H1 (cell line): ENCODE measurements around the gene PGP. TPM values are rescaled to one million over a fixed set of nuclear protein-coding genes. Genes with fewer than 3 reads are reported as not detected.
A peak's percentile ranks its signal among the peaks of the same experiment; 100 is the strongest.

Experiments
- CTCF ChIA-PET: fragments of 300-600 bp; sonication (Branson Sonifier 250); formaldehyde crosslinking; loops from one replicate; lab custom pipeline; 2021; ENCODE audit not compliant: partially characterized antibody; lab: Charles Lee
- POLR2A ChIA-PET: fragments of 300-600 bp; sonication (Branson Sonifier 250); formaldehyde crosslinking; loops from one replicate; lab custom pipeline; 2021; ENCODE audit warnings: inconsistent platforms; ENCODE audit not compliant: partially characterized antibody; lab: Charles Lee
- DNase-seq, 2 experiments: peaks; one replicate each; pipeline versions ENCODE4 v3.0.0 to v3.0.0-alpha.2; 2010 to 2022; ENCODE audit warnings: low spot score in 2 of 2, low read depth in 1 of 2, mixed read lengths in 1 of 2
- FAIRE-seq: peaks from 2 replicates; lab custom pipeline; 2011; peaks lifted over from hg19 to GRCh38; lab: Jason Lieb, UNC
- H2AFZ ChIP-seq: 2 replicates; pipeline ENCODE4 v1.8.1; 2012; ENCODE audit warnings: low read length, inconsistent platforms
- H2AK5ac ChIP-seq: 2 replicates; pipeline ENCODE4 v1.6.1; 2013; ENCODE audit warnings: low read depth, low read length
- H2BK120ac ChIP-seq: replicated peaks from 2 replicates; pipeline ENCODE3; 2013; ENCODE audit warnings: low read depth, low read length, inconsistent platforms
- H2BK12ac ChIP-seq: 2 replicates; pipeline ENCODE4 v1.6.1; 2013; ENCODE audit warnings: low read depth, low read length
- H2BK15ac ChIP-seq: 2 replicates; pipeline ENCODE4 v1.6.1; 2013; ENCODE audit warnings: low read length
- H2BK20ac ChIP-seq: 2 replicates; pipeline ENCODE4 v1.6.1; 2013; ENCODE audit warnings: low read length
- H2BK5ac ChIP-seq: 2 replicates; pipeline ENCODE4 v1.6.1; 2013; ENCODE audit warnings: low read depth, low read length
- H3K14ac ChIP-seq: 2 replicates; pipeline ENCODE4 v1.6.1; 2013; ENCODE audit warnings: inconsistent platforms; ENCODE audit not compliant: insufficient read length
- H3K18ac ChIP-seq: 2 replicates; pipeline ENCODE4 v1.6.1; 2013; ENCODE audit warnings: low read length; ENCODE audit errors: extremely low read depth
- H3K23ac ChIP-seq: 2 replicates; pipeline ENCODE4 v1.6.1; 2013; ENCODE audit warnings: inconsistent platforms; ENCODE audit not compliant: insufficient read length
- H3K23me2 ChIP-seq: 2 replicates; pipeline ENCODE4 v1.6.1; 2013; ENCODE audit warnings: low read depth, low read length
- H3K27ac ChIP-seq: 2 replicates; pipeline ENCODE4 v1.6.1; 2011; ENCODE audit warnings: low read depth, low read length, inconsistent platforms
- H3K27me3 ChIP-seq, 4 experiments: replicated peaks in 1 of 4; 1 replicate in 1 of 4; 2 replicates in 3 of 4; pipeline versions ENCODE4 v1.6.1 to v1.8.1; 2011 to 2013; ENCODE audit warnings: low read length in 3 of 4, mild to moderate bottlenecking in 3 of 4, inconsistent platforms in 2 of 4, mixed read lengths in 2 of 4, moderate library complexity in 1 of 4; ENCODE audit not compliant: control insufficient read depth in 3 of 4, insufficient read depth in 3 of 4; ENCODE audit errors: extremely low read depth in 1 of 4
- H3K36me3 ChIP-seq, 4 experiments: 2 replicates each; pipeline versions ENCODE4 v1.6.1 to v1.8.1; 2011 to 2013; ENCODE audit warnings: mild to moderate bottlenecking in 4 of 4, low read length in 3 of 4, moderate library complexity in 2 of 4, control low read depth in 1 of 4, inconsistent platforms in 1 of 4; ENCODE audit not compliant: insufficient read depth in 4 of 4, control insufficient read depth in 2 of 4
- H3K4ac ChIP-seq: replicated peaks from 2 replicates; pipeline ENCODE3; 2013; ENCODE audit warnings: low read length, low read depth, mixed read lengths, inconsistent platforms; ENCODE audit not compliant: insufficient read length
- H3K4me1 ChIP-seq, 4 experiments: replicated peaks in 1 of 4; 1 replicate in 1 of 4; 2 replicates in 3 of 4; pipeline versions ENCODE4 v1.6.1 to v1.8.1; 2011 to 2013; ENCODE audit warnings: low read length in 3 of 4, inconsistent platforms in 2 of 4, mixed read lengths in 1 of 4; ENCODE audit not compliant: insufficient read depth in 4 of 4, control insufficient read depth in 3 of 4
- H3K4me2 ChIP-seq, 2 experiments: 2 replicates each; pipeline versions ENCODE4 v1.6.1 to v1.8.1; 2011 to 2013; ENCODE audit warnings: low read depth in 2 of 2, low read length in 2 of 2, control low read depth in 1 of 2, inconsistent platforms in 1 of 2, mild to moderate bottlenecking in 1 of 2; ENCODE audit not compliant: insufficient read depth in 1 of 2
- H3K4me3 ChIP-seq, 4 experiments: fragments of 200-600, 300-600 bp in 1 of 4; sonication (generic), shearing (Covaris generic), sonication (Bioruptor Twin) in 1 of 4; 2 replicates each; pipeline versions ENCODE4 v1.5.1 to v1.8.1; 2011 to 2016; ENCODE audit warnings: low read length in 4 of 4, low read depth in 3 of 4, control low read depth in 2 of 4, inconsistent platforms in 2 of 4, mild to moderate bottlenecking in 2 of 4, mixed read lengths in 1 of 4, moderate library complexity in 1 of 4; ENCODE audit not compliant: insufficient read depth in 2 of 4; ENCODE audit errors: extremely low read depth in 1 of 4
- H3K56ac ChIP-seq: replicated peaks from 2 replicates; pipeline ENCODE3; 2013; ENCODE audit warnings: low read depth, mild to moderate bottlenecking, mixed read lengths, low read length, inconsistent platforms; ENCODE audit not compliant: insufficient read length
- H3K79me1 ChIP-seq: 2 replicates; pipeline ENCODE4 v1.6.1; 2013; ENCODE audit warnings: low read depth, low read length, control low read depth
- H3K79me2 ChIP-seq, 2 experiments: 2 replicates each; pipeline versions ENCODE4 v1.6.1 to v1.8.1; 2012 to 2013; ENCODE audit warnings: low read length in 2 of 2, mild to moderate bottlenecking in 2 of 2, inconsistent platforms in 1 of 2; ENCODE audit not compliant: insufficient read depth in 2 of 2, control insufficient read depth in 1 of 2
- H3K9ac ChIP-seq, 4 experiments: replicated peaks in 1 of 4; 1 replicate in 1 of 4; 2 replicates in 3 of 4; pipeline versions ENCODE4 v1.6.1 to v1.8.1; 2011 to 2013; ENCODE audit warnings: low read depth in 3 of 4, low read length in 3 of 4, control low read depth in 2 of 4, mild to moderate bottlenecking in 2 of 4, moderate library complexity in 2 of 4, inconsistent platforms in 1 of 4; ENCODE audit errors: extremely low read depth in 1 of 4
- H3K9me3 ChIP-seq, 2 experiments: 2 replicates each; pipeline versions ENCODE4 v1.6.1 to v1.8.1; 2012 to 2013; ENCODE audit warnings: mild to moderate bottlenecking in 2 of 2, moderate library complexity in 2 of 2, control low read depth in 1 of 2, inconsistent platforms in 1 of 2, low read depth in 1 of 2, low read length in 1 of 2, mixed read lengths in 1 of 2; ENCODE audit not compliant: insufficient read depth in 2 of 2
- H4K20me1 ChIP-seq, 2 experiments: replicated peaks in 1 of 2; 2 replicates each; pipeline versions ENCODE3 to v1.8.1; 2011 to 2013; ENCODE audit warnings: inconsistent platforms in 2 of 2, low read length in 2 of 2, mild to moderate bottlenecking in 1 of 2; ENCODE audit not compliant: insufficient read depth in 2 of 2, control insufficient read depth in 1 of 2
- H4K5ac ChIP-seq: 2 replicates; pipeline ENCODE4 v1.6.1; 2013; ENCODE audit warnings: low read length, low read depth, mixed read lengths, inconsistent platforms; ENCODE audit not compliant: insufficient read length
- H4K8ac ChIP-seq: 2 replicates; pipeline ENCODE4 v1.8.0; 2013; ENCODE audit warnings: mild to moderate bottlenecking, moderate library complexity, low read length, inconsistent platforms; ENCODE audit not compliant: insufficient read depth; ENCODE audit errors: extremely low read depth
- H4K91ac ChIP-seq: replicated peaks from 2 replicates; pipeline ENCODE3; 2013; ENCODE audit warnings: low read length, mixed read lengths, inconsistent platforms; ENCODE audit not compliant: insufficient read length
- EGR1 ChIP-seq: IDR thresholded peaks from 2 replicates; pipeline ENCODE4 v1.6.1; 2011; ENCODE audit warnings: low read depth, low read length, borderline replicate concordance
- FOSL1 ChIP-seq: IDR thresholded peaks from 2 replicates; pipeline ENCODE4 v1.6.1; 2011; ENCODE audit warnings: mild to moderate bottlenecking, low read depth, low read length, moderate library complexity; ENCODE audit not compliant: insufficient read depth
- GABPA ChIP-seq: IDR thresholded peaks from 2 replicates; pipeline ENCODE4 v1.6.1; 2011; ENCODE audit warnings: mild to moderate bottlenecking, low read length, moderate library complexity, borderline replicate concordance; ENCODE audit not compliant: insufficient read depth
- MAFK ChIP-seq: IDR thresholded peaks from 2 replicates; pipeline ENCODE4 v1.6.1; 2012; ENCODE audit warnings: low read depth, mild to moderate bottlenecking, improper control_type of control experiment, low read length
- POLR2A ChIP-seq, 2 experiments: IDR thresholded peaks; 1 replicate in 1 of 2; 2 replicates in 1 of 2; pipeline ENCODE4 v1.6.1; 2011; ENCODE audit warnings: low read depth in 2 of 2, low read length in 2 of 2, mild to moderate bottlenecking in 2 of 2; ENCODE audit errors: control extremely low read depth in 1 of 2
- POLR2AphosphoS5 ChIP-seq: IDR thresholded peaks from 2 replicates; pipeline ENCODE4 v1.6.1; 2011; ENCODE audit warnings: low read depth, low read length
- SIN3A ChIP-seq, 2 experiments: IDR thresholded peaks in 1 of 2; conservative IDR thresholded peaks in 1 of 2; 2 replicates each; pipeline ENCODE4 v1.6.1; 2011 to 2012; ENCODE audit warnings: low read length in 2 of 2, improper control_type of control experiment in 1 of 2, low read depth in 1 of 2, mild to moderate bottlenecking in 1 of 2
- SIX5 ChIP-seq: IDR thresholded peaks from 2 replicates; pipeline ENCODE4 v1.6.1; 2011; ENCODE audit warnings: mild to moderate bottlenecking, low read depth, low read length
- SP1 ChIP-seq: IDR thresholded peaks from 2 replicates; pipeline ENCODE4 v1.6.1; 2011; ENCODE audit warnings: low read depth, low read length
- TBP ChIP-seq: IDR thresholded peaks from 2 replicates; pipeline ENCODE4 v1.6.1; 2011; ENCODE audit warnings: low read depth, low read length, improper control_type of control experiment
- WGBS, 2 experiments: shearing (Covaris generic) in 1 of 2; methylation state at CpG; one replicate each; pipeline versions ENCODE4 v1.1.6 to v1.1.7; 2013 to 2015; ENCODE audit warnings: low lambda C conversion rate in 2 of 2, mixed read lengths in 2 of 2, inconsistent platforms in 1 of 2, low coverage in 1 of 2, missing lambda C conversion rate in 1 of 2; ENCODE audit not compliant: insufficient replicate concordance in 2 of 2, insufficient coverage in 1 of 2, insufficient read length in 1 of 2; ENCODE audit errors: extremely low coverage in 1 of 2, missing lambda C conversion rate in 1 of 2; 5-methylcytosine and 5-hydroxymethylcytosine counted together
- polyA plus RNA-seq, 7 experiments: library from polyadenylated mRNA; depleted of rRNA in 3 of 7; stranded (reverse) in 5 of 7; unstranded in 2 of 7; fragments of >200 nt in 5 of 7; fragments of 200-250 nt in 2 of 7; gene quantifications; 1 replicate in 5 of 7; 2 replicates in 1 of 7; 4 replicates in 1 of 7; pipeline versions ENCODE4 v1.2.1 to v1.2.3, GENCODE V29; 2011 to 2013; ENCODE audit warnings: missing spikeins in 2 of 7, mixed read lengths in 2 of 7
- total RNA-seq: library from RNA; stranded (reverse); fragmentation: NEBNext Ultra II Directional; extraction: Animal tissue kit (Norgen Biotek cat#: 25700); gene quantifications from 2 replicates; pipeline ENCODE4 v1.2.1, GENCODE V29; 2021
- TF ChIP-seq, protein P1 (sequence below): IDR thresholded peaks from 2 replicates; pipeline ENCODE4 v1.6.1; 2012; ENCODE audit warnings: inconsistent platforms

Gene PGP
- total and polyA plus RNA-seq, 2 of the 8 experiments (the other 6 are each of a cell fraction or from before 2014, with no cell fraction given), result 30.9 to 55.9 TPM

DNA sequence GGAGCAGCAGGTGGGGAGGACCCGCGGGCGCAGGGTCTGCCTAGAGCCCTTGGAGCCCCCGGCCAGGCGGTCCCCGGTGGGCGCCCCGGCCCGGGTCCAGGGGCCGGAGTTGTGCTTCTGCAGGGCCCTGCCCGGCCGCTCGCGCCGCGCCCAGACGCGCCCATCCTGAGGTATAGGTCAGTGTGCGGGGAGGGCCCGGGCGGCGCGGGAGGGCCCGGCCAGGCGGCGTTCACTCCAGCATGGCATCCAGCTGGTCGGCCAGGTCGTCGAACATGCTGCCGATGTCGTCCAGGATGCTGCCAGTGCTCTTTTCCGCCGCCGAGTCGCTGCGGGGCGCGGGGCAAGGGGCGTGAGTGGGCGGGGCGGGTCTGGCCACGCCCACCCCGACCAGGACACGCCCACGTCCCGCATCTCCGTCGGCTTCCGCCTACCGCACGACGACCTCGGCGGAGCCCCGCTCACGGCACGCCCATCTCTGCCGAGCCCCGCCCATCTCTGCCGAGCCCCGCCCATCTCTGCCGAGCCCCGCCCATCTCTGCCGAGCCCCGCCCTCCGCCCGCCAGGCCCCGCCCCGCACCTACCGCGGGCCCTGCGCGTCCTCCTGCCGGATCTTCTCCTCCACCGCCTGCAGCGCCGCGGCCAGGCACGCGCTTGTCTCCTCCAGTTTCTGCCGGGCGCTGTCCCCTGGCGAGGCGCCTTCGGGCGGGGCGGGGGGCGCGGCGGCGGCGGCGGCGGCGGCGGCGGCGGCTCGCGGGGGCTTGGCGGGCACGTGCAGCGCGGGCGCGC lies 36.1 kb downstream of the PGP start:
- Histone ChIP-seq H2AK5ac (no peak overlapping the region), H3K4me2 (peak overlapping the region; percentile 28 to 61; a peak in 3 of 4 replicates), H2BK5ac (no peak overlapping the region), H3K9me3 (no peaks in the 10 kb centered on the region), H3K4me1 (peaks cover 0 to 7% (median 2%) of the 10 kb centered on the region in 4 experiments; a peak in 4 of 7 replicates), H4K20me1 (peaks cover 2 to 17% of the 10 kb centered on the region in 2 experiments), H3K79me2 (no peaks in the 10 kb centered on the region), H4K91ac (no peak overlapping the region), H3K79me1 (no peaks in the 10 kb centered on the region), H3K36me3 (peaks cover 11 to 39% (median 22%) of the 10 kb centered on the region in 4 experiments; a peak in 7 of 8 replicates), H3K56ac (no peak overlapping the region), H3K18ac (no peak overlapping the region), H3K14ac (no peak overlapping the region), H3K23me2 (peaks cover 2% of the 10 kb centered on the region; the same call in 1 of the 2 replicates), H3K23ac (no peak overlapping the region), H2AFZ (no peak overlapping the region), H3K27ac (no peak overlapping the region), H3K9ac (no peak overlapping the region), H2BK120ac (no peak overlapping the region), H4K8ac (no peak overlapping the region), H2BK15ac (no peak overlapping the region), H4K5ac (no peak overlapping the region), H3K4me3 (peak overlapping the region in 1 of 4 experiments; percentile 43; a peak in 3 of 8 replicates), H3K27me3 (no peaks in the 10 kb centered on the region; a peak in 1 of 7 replicates), H2BK12ac (no peak overlapping the region), H2BK20ac (no peak overlapping the region), H3K4ac (no peak overlapping the region)
- WGBS, 2 experiments, result 77% methylated on average over 27 of the region's 106 CpGs; no CpG with 5 or more reads in 1 of the 2 experiments
- peak; percentile 62 to 95 for DNase-seq
- CTCF ChIA-PET, result interaction anchor here (1.0 to 1.4 kb wide), 3 partner anchors 17 to 36 kb away, joined by 3 to 5 read pairs (median 3); partner anchors contain the start of gene PGP
- no peak for FAIRE-seq
- POLR2A ChIA-PET, result interaction anchor here (0.8 to 13.5 kb wide), 7 partner anchors 11 to 106 kb away, joined by 3 to 312 read pairs (median 5); partner anchors contain the start of genes CASKIN1, RAB26 and TRAF7
- TF ChIP-seq TBP (peak; percentile 33; the same call in 1 of the 2 replicates), SP1 (peak; percentile 66; the same call in 1 of the 2 replicates), EGR1 (peak; percentile 65; the same call in 1 of the 2 replicates), POLR2AphosphoS5 (peak; percentile 75), POLR2A (IDR thresholded peaks at IDR 0.05; ENCODE audit: control extremely low read depth in 1 of 2, low read depth in 2 of 2, low read length in 2 of 2) (peak in 1 of 2 experiments; percentile 58; a peak in 1 of 3 replicates), SIX5 (no peak), FOSL1 (no peak), GABPA (peak; percentile 80), SIN3A (conservative IDR thresholded peaks at IDR 0.05 in 1 of 2, IDR thresholded peaks at IDR 0.05 in 1 of 2; ENCODE audit: low read depth in 1 of 2, low read length in 2 of 2) (peak in 1 of 2 experiments; percentile 68; a peak in 1 of 4 replicates), MAFK (no peak)
- TF ChIP-seq, protein P1, sequence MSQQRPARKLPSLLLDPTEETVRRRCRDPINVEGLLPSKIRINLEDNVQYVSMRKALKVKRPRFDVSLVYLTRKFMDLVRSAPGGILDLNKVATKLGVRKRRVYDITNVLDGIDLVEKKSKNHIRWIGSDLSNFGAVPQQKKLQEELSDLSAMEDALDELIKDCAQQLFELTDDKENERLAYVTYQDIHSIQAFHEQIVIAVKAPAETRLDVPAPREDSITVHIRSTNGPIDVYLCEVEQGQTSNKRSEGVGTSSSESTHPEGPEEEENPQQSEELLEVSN, result peak; percentile 92
